ENCODE measurements around the gene OR6Q1. TPM values are rescaled to one million over a fixed set of nuclear protein-coding genes. Genes with fewer than 3 reads are reported as not detected.

OR6Q1 gene
- polyA plus RNA-seq, 1 donor from 2014 or later: not detected

DNA sequence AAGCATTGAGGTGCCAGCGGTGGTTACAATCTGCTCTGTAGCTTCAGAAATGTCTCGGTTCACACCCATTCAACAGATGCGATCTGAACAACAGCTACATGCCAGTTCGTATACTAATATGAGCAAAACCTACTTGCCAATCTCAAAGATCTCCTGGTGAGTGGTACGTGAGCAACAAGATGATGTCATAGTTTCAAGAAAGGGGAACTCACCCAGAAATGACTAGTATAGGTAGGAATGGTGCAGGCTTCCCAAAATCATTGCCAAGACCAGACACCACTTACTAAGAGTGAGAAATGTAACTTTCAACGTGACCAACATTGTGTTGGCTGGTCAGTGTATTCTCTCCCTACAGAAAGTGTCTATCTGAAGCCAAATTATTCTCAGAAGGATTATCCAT lies 31.1 kb downstream of the OR6Q1 start:
- Histone ChIP-seq H3K27ac (ENCODE audit: low read length) (no peak overlapping the region), H3K9ac (ENCODE audit: low read length) (no peak overlapping the region), H3K79me2 (replicated peaks; ENCODE audit: insufficient read depth, low read length) (no peaks in the 10 kb centered on the region), H3K9me3 (ENCODE audit: low read length) (no peaks in the 10 kb centered on the region), H3F3A (ENCODE audit: insufficient read depth, low read length, poor library complexity, severe bottlenecking) (no peaks in the 10 kb centered on the region), H2AFZ (ENCODE audit: low read depth, low read length) (no peak overlapping the region), H3K4me2 (ENCODE audit: low read length) (no peak overlapping the region), H3K27me3 (ENCODE audit: insufficient read depth, low read depth, low read length) (no peaks in the 10 kb centered on the region), H3K9me2 (ENCODE audit: insufficient read depth, low read length) (no peaks in the 10 kb centered on the region), H3K36me3 (ENCODE audit: insufficient read depth, low read length) (no peaks in the 10 kb centered on the region), H3K4me3 (ENCODE audit: low read length) (no peak overlapping the region), H4K20me1 (ENCODE audit: insufficient read depth) (no peaks in the 10 kb centered on the region)
- TF ChIP-seq, protein P1, sequence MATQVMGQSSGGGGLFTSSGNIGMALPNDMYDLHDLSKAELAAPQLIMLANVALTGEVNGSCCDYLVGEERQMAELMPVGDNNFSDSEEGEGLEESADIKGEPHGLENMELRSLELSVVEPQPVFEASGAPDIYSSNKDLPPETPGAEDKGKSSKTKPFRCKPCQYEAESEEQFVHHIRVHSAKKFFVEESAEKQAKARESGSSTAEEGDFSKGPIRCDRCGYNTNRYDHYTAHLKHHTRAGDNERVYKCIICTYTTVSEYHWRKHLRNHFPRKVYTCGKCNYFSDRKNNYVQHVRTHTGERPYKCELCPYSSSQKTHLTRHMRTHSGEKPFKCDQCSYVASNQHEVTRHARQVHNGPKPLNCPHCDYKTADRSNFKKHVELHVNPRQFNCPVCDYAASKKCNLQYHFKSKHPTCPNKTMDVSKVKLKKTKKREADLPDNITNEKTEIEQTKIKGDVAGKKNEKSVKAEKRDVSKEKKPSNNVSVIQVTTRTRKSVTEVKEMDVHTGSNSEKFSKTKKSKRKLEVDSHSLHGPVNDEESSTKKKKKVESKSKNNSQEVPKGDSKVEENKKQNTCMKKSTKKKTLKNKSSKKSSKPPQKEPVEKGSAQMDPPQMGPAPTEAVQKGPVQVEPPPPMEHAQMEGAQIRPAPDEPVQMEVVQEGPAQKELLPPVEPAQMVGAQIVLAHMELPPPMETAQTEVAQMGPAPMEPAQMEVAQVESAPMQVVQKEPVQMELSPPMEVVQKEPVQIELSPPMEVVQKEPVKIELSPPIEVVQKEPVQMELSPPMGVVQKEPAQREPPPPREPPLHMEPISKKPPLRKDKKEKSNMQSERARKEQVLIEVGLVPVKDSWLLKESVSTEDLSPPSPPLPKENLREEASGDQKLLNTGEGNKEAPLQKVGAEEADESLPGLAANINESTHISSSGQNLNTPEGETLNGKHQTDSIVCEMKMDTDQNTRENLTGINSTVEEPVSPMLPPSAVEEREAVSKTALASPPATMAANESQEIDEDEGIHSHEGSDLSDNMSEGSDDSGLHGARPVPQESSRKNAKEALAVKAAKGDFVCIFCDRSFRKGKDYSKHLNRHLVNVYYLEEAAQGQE (IDR thresholded peaks at IDR 0.05; ENCODE audit: borderline replicate concordance): no peak
- TF ChIP-seq EZH2 (IDR thresholded peaks at IDR 0.05; ENCODE audit: borderline replicate concordance, insufficient read depth, low read length, poor library complexity, severe bottlenecking) (no peak), MXI1 (conservative IDR thresholded peaks at IDR 0.05; ENCODE audit: poor library complexity, severe bottlenecking) (no peak), POLR2AphosphoS5 (IDR thresholded peaks at IDR 0.05) (no peak)

DNA sequence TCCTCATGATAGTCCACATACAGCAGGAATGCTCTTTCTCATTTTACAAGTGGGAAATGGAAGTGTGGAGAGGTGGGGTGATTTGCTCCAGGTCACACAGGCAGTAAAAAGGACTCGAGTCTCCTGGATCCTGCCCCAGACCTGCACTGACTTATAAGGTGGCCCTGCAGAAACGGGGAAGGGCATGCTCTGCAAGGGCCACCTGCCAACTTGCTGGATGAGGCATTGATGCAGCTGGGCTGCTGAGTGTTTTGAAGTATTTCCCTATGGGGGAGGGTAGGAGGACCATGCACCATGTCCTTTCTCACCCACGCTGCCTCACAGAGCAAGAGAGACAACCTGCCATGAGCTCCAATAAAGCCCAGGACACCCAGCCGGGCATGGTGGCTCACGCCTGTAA lies 36.9 kb downstream of the OR6Q1 start:
- Histone ChIP-seq H3K4me2 (ENCODE audit: low read length) (no peak overlapping the region), H3K36me3 (ENCODE audit: insufficient read depth, low read length) (no peaks in the 10 kb centered on the region), H3K4me3 (ENCODE audit: low read length) (no peak overlapping the region), H3K9me3 (ENCODE audit: low read length) (no peaks in the 10 kb centered on the region), H2AFZ (ENCODE audit: low read depth, low read length) (no peak overlapping the region), H3F3A (ENCODE audit: insufficient read depth, low read length, poor library complexity, severe bottlenecking) (no peaks in the 10 kb centered on the region), H3K27me3 (ENCODE audit: insufficient read depth, low read depth, low read length) (no peaks in the 10 kb centered on the region), H3K27ac (ENCODE audit: low read length) (no peak overlapping the region), H3K9me2 (ENCODE audit: insufficient read depth, low read length) (no peaks in the 10 kb centered on the region), H3K79me2 (replicated peaks; ENCODE audit: insufficient read depth, low read length) (no peaks in the 10 kb centered on the region), H4K20me1 (ENCODE audit: insufficient read depth) (no peaks in the 10 kb centered on the region), H3K9ac (ENCODE audit: low read length) (no peak overlapping the region)
- TF ChIP-seq, protein P2, sequence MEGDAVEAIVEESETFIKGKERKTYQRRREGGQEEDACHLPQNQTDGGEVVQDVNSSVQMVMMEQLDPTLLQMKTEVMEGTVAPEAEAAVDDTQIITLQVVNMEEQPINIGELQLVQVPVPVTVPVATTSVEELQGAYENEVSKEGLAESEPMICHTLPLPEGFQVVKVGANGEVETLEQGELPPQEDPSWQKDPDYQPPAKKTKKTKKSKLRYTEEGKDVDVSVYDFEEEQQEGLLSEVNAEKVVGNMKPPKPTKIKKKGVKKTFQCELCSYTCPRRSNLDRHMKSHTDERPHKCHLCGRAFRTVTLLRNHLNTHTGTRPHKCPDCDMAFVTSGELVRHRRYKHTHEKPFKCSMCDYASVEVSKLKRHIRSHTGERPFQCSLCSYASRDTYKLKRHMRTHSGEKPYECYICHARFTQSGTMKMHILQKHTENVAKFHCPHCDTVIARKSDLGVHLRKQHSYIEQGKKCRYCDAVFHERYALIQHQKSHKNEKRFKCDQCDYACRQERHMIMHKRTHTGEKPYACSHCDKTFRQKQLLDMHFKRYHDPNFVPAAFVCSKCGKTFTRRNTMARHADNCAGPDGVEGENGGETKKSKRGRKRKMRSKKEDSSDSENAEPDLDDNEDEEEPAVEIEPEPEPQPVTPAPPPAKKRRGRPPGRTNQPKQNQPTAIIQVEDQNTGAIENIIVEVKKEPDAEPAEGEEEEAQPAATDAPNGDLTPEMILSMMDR (IDR thresholded peaks at IDR 0.05; ENCODE audit: poor library complexity, severe bottlenecking): no peak
- TF ChIP-seq POLR2AphosphoS5 (IDR thresholded peaks at IDR 0.05) (no peak), RAD21 (conservative IDR thresholded peaks at IDR 0.05) (no peak), EP300 (conservative IDR thresholded peaks at IDR 0.05; ENCODE audit: poor library complexity, severe bottlenecking) (no peak)

DNA sequence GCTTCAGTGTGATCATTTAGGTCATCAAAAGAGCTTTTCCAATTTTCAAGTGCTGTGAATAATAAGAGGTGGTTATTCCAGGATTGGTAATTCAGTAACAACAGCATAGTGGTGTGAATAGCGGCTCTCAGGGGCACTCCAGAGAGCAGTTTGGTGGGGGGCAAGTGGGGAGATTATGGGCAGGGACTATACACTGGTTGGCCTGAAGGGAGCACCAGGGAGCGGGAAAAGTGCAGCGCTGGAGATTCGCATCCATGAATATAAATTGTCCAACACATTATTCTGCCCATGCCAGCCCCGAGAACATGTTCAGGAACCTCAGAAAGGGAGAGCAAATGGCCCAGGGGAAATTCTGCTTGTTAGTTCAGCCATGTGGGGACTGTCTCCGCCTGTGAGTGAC lies 37.9 kb downstream of the OR6Q1 start:
- TF ChIP-seq, protein P2 (IDR thresholded peaks at IDR 0.05; ENCODE audit: poor library complexity, severe bottlenecking): no peak
- TF ChIP-seq MXI1 (conservative IDR thresholded peaks at IDR 0.05; ENCODE audit: poor library complexity, severe bottlenecking): no peak
- no peak for TF ChIP-seq EP300 (conservative IDR thresholded peaks at IDR 0.05; ENCODE audit: poor library complexity, severe bottlenecking)
- TF ChIP-seq TAF1 (IDR thresholded peaks at IDR 0.05; ENCODE audit: low read depth): no peak
- no peak for TF ChIP-seq RAD21 (conservative IDR thresholded peaks at IDR 0.05)
- TF ChIP-seq SMC3 (conservative IDR thresholded peaks at IDR 0.05; ENCODE audit: poor library complexity): no peak
- no peak for TF ChIP-seq POLR2AphosphoS5 (IDR thresholded peaks at IDR 0.05)
- no peak for TF ChIP-seq EZH2 (IDR thresholded peaks at IDR 0.05; ENCODE audit: borderline replicate concordance, insufficient read depth, low read length, poor library complexity, severe bottlenecking)

More for the DNA sequence above, 37.9 kb downstream of the OR6Q1 start:
- Histone ChIP-seq H3F3A (ENCODE audit: insufficient read depth, low read length, poor library complexity, severe bottlenecking) (no peaks in the 10 kb centered on the region), H2AFZ (ENCODE audit: low read depth, low read length) (no peak overlapping the region), H3K79me2 (replicated peaks; ENCODE audit: insufficient read depth, low read length) (no peaks in the 10 kb centered on the region), H3K4me3 (ENCODE audit: low read length) (no peak overlapping the region), H3K4me2 (ENCODE audit: low read length) (no peak overlapping the region), H3K27ac (ENCODE audit: low read length) (no peak overlapping the region), H3K9ac (ENCODE audit: low read length) (no peak overlapping the region), H3K27me3 (ENCODE audit: insufficient read depth, low read depth, low read length) (no peaks in the 10 kb centered on the region), H3K9me3 (ENCODE audit: low read length) (no peaks in the 10 kb centered on the region), H3K9me2 (ENCODE audit: insufficient read depth, low read length) (no peaks in the 10 kb centered on the region), H4K20me1 (ENCODE audit: insufficient read depth) (no peaks in the 10 kb centered on the region), H3K36me3 (ENCODE audit: insufficient read depth, low read length) (no peaks in the 10 kb centered on the region)
